A673 (cell line): ENCODE data around the gene APBB2.

ENCODE experiments used
- EZH2 ChIP-seq: fragments of 200-600 bp; sonication (generic); IDR thresholded peaks from 2 replicates; pipeline ENCODE4 v1.6.1; 2017; ENCODE audit warnings: borderline replicate concordance, low read depth, mild to moderate bottlenecking, mixed read lengths, antibody characterized with exemption, low read length; ENCODE audit not compliant: poor library complexity, severe bottlenecking
- TF ChIP-seq, protein P1 (sequence below): fragments of 300-800, 200-600 bp; sonication (generic); conservative IDR thresholded peaks from 2 replicates; pipeline ENCODE4 v1.5.1; 2017; ENCODE audit warnings: low read depth, mild to moderate bottlenecking, antibody characterized with exemption, low read length, moderate library complexity, mixed read lengths

DNA sequence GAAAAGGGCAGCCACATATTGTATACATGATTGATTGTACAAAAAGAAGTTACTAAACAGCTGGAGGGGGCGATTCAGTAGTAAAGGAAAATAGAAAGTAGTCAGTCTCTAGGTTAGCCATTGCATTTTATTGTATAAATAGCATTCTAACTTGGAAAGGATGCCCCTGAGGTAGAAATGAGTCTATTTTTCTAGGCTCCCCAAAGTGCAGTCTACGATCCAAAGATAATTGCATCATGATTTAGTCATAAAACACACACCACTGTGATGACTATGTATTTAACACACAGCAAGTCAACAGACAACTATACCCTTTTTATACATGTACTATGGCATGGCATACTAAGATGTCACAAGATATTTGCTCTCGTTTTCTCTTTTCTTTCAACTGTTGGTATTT lies 204.9 kb downstream of the APBB2 start:
- TF ChIP-seq, protein P1, sequence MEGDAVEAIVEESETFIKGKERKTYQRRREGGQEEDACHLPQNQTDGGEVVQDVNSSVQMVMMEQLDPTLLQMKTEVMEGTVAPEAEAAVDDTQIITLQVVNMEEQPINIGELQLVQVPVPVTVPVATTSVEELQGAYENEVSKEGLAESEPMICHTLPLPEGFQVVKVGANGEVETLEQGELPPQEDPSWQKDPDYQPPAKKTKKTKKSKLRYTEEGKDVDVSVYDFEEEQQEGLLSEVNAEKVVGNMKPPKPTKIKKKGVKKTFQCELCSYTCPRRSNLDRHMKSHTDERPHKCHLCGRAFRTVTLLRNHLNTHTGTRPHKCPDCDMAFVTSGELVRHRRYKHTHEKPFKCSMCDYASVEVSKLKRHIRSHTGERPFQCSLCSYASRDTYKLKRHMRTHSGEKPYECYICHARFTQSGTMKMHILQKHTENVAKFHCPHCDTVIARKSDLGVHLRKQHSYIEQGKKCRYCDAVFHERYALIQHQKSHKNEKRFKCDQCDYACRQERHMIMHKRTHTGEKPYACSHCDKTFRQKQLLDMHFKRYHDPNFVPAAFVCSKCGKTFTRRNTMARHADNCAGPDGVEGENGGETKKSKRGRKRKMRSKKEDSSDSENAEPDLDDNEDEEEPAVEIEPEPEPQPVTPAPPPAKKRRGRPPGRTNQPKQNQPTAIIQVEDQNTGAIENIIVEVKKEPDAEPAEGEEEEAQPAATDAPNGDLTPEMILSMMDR = no peak
- no peak for TF ChIP-seq EZH2
